Fibroblast of pulmonary artery (primary cell): ENCODE results near the gene PHETA2.

Source experiments
- DNase-seq: peaks from one replicate; pipeline ENCODE4 v3.0.0-alpha.2; 2010; ENCODE audit warnings: low read depth
- H3K4me3 ChIP-seq: replicated peaks from 2 replicates; pipeline ENCODE4 v1.5.1; 2011; ENCODE audit warnings: low read depth, mild to moderate bottlenecking, control low read depth, low read length, moderate library complexity
- TF ChIP-seq, protein P1 (sequence below): IDR thresholded peaks from 2 replicates; pipeline ENCODE4 v1.5.1; 2011; ENCODE audit warnings: mild to moderate bottlenecking, control low read depth, low read length, inconsistent platforms; ENCODE audit errors: missing control alignments

Gene PHETA2, protein sequence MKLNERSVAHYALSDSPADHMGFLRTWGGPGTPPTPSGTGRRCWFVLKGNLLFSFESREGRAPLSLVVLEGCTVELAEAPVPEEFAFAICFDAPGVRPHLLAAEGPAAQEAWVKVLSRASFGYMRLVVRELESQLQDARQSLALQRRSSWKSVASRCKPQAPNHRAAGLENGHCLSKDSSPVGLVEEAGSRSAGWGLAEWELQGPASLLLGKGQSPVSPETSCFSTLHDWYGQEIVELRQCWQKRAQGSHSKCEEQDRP

DNA sequence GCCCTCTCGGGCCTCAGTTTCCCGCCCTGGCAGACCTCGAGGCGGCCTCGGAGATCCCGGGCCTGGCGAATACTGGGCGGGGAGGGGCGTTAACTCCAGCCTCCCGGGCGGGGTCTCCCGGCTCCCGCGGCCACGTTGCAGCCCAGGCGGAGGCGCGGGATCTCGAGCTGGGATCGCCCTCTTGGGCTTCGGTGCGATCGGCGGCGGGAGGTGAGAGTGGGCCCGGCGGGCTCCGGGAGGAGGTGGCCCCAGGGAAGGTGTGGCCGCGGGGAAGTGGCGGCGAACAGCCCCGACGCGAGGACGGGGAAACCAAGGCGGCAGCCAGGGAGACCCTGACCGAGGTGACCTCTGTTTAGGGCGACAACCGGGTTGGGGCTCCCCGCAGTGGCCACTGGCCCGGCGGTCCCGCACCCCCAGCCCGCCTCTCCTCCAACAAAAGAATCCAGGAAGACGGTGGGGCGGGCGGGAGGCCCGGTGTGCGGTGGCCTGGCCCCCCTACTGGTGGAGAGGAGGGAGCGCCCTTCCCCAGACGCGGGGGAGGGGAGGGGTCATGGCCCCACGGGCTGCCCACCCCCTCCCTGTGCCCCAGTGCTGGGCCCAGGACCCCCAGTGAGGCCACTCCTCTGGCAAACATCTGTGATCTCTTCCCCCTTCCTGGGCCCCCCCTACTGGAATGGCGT, at the start of gene PHETA2:
Gene PHETA2, plus strand, starts transcription at position 117 of the 680 bp plus-strand sequence. CDS start 3,046 bp downstream, outside the sequence.
- TF ChIP-seq, protein P1, sequence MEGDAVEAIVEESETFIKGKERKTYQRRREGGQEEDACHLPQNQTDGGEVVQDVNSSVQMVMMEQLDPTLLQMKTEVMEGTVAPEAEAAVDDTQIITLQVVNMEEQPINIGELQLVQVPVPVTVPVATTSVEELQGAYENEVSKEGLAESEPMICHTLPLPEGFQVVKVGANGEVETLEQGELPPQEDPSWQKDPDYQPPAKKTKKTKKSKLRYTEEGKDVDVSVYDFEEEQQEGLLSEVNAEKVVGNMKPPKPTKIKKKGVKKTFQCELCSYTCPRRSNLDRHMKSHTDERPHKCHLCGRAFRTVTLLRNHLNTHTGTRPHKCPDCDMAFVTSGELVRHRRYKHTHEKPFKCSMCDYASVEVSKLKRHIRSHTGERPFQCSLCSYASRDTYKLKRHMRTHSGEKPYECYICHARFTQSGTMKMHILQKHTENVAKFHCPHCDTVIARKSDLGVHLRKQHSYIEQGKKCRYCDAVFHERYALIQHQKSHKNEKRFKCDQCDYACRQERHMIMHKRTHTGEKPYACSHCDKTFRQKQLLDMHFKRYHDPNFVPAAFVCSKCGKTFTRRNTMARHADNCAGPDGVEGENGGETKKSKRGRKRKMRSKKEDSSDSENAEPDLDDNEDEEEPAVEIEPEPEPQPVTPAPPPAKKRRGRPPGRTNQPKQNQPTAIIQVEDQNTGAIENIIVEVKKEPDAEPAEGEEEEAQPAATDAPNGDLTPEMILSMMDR = peak; percentile 25
- H3K4me3 ChIP-seq = peak within 1 kb of the TSS; percentile 60
- DNase-seq = peak; percentile 37

DNA sequence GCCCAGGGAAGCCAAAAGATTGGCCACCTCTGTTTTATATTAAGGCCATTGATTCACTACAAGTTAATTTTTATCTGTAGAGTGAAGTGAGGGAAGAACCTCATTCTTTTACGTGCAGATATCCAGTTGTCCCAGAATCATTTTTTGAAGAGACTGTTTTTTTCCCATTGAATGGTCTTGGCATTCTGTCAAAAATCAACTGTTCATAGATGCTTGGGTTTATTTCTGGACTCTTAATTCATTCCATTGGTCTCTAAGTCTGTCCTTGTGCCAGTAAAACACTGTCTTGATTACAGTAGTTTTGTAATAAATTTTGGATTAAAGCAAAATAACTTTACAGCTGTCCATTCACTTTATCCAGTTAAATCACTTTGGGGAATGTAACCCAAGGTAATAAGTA, 48.6 kb upstream of the PHETA2 start:
- H3K4me3 ChIP-seq = no peak overlapping the region
- TF ChIP-seq, protein P1 = no peak
- no peak for DNase-seq

GRCh38 chr22:42026705-42027104, 47.3 kb upstream of the PHETA2 start:
- TF ChIP-seq, protein P1 = no peak
- no peak overlapping the region for H3K4me3 ChIP-seq
- DNase-seq = no peak

DNA sequence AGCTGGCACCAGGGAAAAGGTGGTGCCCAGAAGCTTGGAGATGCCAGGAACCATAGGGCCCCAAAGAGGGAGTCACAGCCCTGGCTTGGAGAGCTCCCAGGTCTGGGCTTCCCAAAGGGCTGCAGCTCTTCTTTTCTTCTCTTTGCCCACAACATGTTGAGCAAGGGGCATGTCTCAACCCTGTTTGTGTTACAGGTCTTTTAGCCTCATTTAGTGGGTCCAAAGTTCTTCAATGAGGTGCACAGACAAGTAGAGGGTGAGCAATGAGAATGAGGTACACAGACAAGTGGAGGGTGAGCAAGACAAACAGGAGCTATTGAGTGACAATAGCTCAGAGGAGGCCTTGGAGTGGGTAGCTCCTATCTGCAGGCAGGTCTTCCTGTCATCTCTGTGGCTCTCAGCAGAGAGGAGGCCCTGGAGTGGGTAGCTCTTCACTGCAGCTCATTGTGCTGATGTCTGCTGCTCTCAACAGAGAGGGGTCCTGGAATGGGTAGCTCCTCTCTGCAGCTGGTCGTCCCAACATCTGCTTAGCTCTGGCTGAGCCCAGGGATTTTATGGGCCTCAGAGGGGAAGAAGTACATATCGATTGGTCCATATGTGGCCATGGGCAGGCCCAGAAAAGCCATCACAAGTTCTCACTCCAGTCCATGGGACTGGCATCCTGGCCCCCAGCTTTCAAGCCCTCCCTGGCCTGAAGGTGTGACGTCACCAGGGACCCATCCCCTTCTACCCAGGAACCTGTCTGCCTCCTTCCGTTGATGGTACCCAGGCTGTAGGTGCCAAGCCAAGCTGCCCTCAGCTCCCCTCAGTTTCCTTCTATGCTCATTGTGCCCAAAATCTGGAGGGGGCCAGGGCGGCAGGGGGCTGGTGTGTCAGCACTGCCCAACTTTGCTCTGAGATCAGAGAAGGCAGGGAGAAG, 40.5 kb upstream of the PHETA2 start:
- DNase-seq = no peak
- TF ChIP-seq, protein P1 = no peak
- H3K4me3 ChIP-seq = no peak overlapping the region

DNA sequence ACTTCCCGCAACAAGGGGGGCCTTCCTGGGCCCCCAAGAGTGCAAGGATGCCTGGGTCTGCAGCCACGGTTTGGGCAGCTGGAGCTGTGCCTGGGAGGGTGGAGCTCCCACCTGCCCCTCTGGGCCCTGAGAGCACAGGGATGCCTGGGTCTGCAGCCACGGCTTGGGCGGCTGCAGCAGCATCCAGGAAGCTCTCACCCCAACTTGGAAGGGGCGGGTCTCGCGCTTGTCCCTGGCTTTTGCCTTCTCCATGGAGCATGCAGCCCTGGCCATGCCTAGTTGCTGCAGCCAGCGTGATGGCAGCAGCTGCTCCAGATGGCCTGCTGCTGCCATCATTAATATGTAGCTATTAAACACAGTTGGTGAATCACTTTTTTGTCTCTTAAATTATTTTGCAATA, 38.8 kb upstream of the PHETA2 start:
- no peak overlapping the region for H3K4me3 ChIP-seq
- no peak for DNase-seq
- TF ChIP-seq, protein P1 = no peak

- TF ChIP-seq, protein P1 = no peak
- H3K4me3 ChIP-seq = no peak overlapping the region
- no peak for DNase-seq
These were observed 34.8 kb upstream of the PHETA2 start for GRCh38 chr22:42039271-42039670.
